Colonic mucosa (tissue), 4 donors: ENCODE measurements around the gene TCF7L1. TPM values are rescaled to one million over a fixed set of nuclear protein-coding genes. Genes with fewer than 3 reads are reported as not detected.

Experiments
- DNase-seq: peaks from one replicate; pipeline ENCODE4 v3.0.0-alpha.2; 2020
- H3K27ac ChIP-seq: fragments of 200-600 bp; one replicate; pipeline ENCODE4 v1.8.0; 2021
- H3K27me3 ChIP-seq: fragments of 200-600 bp; one replicate; pipeline ENCODE4 v1.8.0; 2021
- H3K36me3 ChIP-seq: fragments of 200-600 bp; one replicate; pipeline ENCODE4 v1.8.0; 2021
- H3K4me1 ChIP-seq: fragments of 200-600 bp; one replicate; pipeline ENCODE4 v1.8.0; 2021; ENCODE audit warnings: mild to moderate bottlenecking
- H3K4me3 ChIP-seq: fragments of 200-600 bp; one replicate; pipeline ENCODE4 v1.8.0; 2021
- H3K9ac ChIP-seq, 2 donors: one replicate each; pipeline ENCODE4 v1.7.0; 2013; ENCODE audit warnings: control low read depth in 2 of 2, low read depth in 2 of 2, low read length in 2 of 2
- H3K9me3 ChIP-seq: fragments of 200-600 bp; one replicate; pipeline ENCODE4 v1.8.0; 2021
- intact Hi-C: fragments of 100-400 bp; cut with DNase I; formaldehyde crosslinking; loops from one replicate; pipeline ENCODE4 v1.14.1; 2022
- total RNA-seq, 2 donors: library from RNA; stranded (reverse); fragmentation: NEBNext Ultra II Directional in 1 of 2; extraction: Animal tissue kit (Norgen Biotek cat#: 25700) in 1 of 2; gene quantifications; one replicate each; pipeline ENCODE4 v1.2.1, GENCODE V29; 2021
- TF ChIP-seq, protein P1 (sequence below): fragments of 200-600 bp; IDR thresholded peaks from one replicate; pipeline ENCODE4 v1.8.0; 2022; ENCODE audit warnings: antibody characterized with exemption, mild to moderate bottlenecking
- donor health status: healthy.
- donor health status: DM: no; HTN: no; CAD: no.
- donor health status: DM: no; HTN: no; CAD: no.

The TCF7L1 gene
- total RNA-seq, 2 donors from 2014 or later: 0.99 to 3.2 TPM

DNA sequence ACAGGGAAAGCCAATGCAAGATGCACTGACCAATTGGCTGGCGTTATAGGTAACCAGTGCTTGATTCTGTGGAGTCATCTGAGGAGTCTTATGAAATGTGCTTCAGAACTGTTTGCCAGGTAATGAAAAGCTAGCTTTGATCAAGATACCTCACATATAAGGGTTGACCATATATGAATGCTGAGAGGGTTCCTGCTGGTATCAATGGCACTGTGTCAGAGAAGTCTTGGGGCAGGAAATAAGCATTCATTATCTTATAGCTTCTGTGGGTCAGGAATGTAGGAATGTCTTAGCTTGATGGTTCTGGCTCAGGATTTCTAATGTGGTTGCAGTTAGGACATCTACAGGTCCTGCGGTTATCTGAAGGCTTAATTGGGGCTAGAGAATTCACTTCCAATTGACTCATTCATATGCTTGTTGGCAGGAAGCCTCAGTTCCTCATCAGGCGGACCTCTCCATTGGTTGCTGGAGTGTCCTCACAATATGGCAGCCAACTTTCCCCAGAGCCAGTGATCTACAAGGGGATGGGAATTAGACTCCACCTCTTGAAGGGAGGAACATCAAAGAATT lies 22.1 kb upstream of the TCF7L1 start:
- H3K4me3 ChIP-seq: no peak overlapping the region
- H3K9me3 ChIP-seq: no peaks in the 10 kb centered on the region
- H3K27ac ChIP-seq: no peak overlapping the region
- H3K36me3 ChIP-seq: no peaks in the 10 kb centered on the region
- no peak for DNase-seq
- H3K4me1 ChIP-seq: no peaks in the 10 kb centered on the region
- TF ChIP-seq, protein P1, sequence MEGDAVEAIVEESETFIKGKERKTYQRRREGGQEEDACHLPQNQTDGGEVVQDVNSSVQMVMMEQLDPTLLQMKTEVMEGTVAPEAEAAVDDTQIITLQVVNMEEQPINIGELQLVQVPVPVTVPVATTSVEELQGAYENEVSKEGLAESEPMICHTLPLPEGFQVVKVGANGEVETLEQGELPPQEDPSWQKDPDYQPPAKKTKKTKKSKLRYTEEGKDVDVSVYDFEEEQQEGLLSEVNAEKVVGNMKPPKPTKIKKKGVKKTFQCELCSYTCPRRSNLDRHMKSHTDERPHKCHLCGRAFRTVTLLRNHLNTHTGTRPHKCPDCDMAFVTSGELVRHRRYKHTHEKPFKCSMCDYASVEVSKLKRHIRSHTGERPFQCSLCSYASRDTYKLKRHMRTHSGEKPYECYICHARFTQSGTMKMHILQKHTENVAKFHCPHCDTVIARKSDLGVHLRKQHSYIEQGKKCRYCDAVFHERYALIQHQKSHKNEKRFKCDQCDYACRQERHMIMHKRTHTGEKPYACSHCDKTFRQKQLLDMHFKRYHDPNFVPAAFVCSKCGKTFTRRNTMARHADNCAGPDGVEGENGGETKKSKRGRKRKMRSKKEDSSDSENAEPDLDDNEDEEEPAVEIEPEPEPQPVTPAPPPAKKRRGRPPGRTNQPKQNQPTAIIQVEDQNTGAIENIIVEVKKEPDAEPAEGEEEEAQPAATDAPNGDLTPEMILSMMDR: no peak
- no peak overlapping the region for H3K9ac ChIP-seq
- intact Hi-C loops: no loop called here
- H3K27me3 ChIP-seq: no peaks in the 10 kb centered on the region

DNA sequence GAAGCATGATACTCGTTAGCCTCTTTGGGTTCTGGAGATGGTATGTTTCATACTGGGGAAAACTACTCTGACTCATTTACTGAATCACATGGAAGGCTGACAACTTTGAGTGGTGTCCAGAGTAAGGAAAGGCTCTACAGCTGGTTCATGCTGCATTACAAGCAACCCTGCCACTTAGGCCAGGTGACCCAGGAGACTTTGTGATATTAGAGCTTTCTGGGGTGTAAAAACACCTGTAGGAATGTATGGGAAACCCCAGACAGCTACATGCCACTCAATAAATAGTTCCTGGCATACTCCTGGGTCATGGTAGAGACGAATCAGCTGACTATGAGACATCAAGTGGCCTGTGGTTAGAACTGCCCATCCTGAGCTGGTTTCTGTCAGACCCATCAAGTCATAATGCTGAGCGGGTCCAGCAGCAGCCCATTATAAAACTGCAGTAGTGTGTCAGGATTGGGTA lies 21.3 kb upstream of the TCF7L1 start:
- intact Hi-C loops: no loop called here
- TF ChIP-seq, protein P1: no peak

DNA sequence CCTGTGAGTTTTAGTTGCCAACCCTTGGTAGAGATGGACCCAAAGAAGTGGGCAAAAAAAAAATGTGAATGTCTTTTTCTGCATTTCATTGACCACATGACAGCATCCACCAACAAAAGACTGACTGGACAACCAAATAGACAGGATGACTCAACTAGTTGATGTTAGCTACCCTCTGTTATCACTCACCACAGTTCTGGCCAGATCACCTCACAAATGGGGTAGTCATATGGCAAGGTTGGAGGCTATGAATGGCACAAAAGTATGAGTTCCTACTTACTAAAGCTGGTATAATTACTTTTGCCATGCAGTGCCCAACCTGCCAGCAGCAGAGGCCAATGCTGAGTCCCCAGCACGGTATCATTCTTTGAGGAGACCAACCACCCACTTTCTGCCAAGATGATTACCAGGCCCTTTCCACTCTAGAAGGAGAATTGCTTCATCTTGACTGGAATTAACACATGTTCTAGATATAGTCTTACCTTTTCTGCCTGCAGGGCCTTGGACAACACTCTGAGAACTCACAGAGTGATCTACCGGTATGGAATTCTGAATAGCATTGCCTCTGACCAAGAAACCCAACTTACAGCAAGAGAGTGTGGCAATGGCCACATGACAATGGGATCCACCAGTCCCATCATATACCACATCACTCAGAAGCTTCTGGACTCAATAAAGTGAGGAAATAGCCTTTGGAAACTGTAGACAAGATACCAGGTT lies 20.1 kb upstream of the TCF7L1 start:
- no peaks in the 10 kb centered on the region for H3K27me3 ChIP-seq
- H3K36me3 ChIP-seq: no peaks in the 10 kb centered on the region
- intact Hi-C loops: no loop called here
- TF ChIP-seq, protein P1: no peak
- no peak overlapping the region for H3K4me3 ChIP-seq
- no peak for DNase-seq
- H3K9ac ChIP-seq: no peak overlapping the region
- H3K9me3 ChIP-seq: no peaks in the 10 kb centered on the region
- H3K27ac ChIP-seq: no peak overlapping the region
- H3K4me1 ChIP-seq: no peaks in the 10 kb centered on the region

More for the DNA sequence above, 21.3 kb upstream of the TCF7L1 start:
- Histone ChIP-seq H3K9me3 (no peaks in the 10 kb centered on the region), H3K4me1 (no peaks in the 10 kb centered on the region), H3K9ac (no peak overlapping the region), H3K27me3 (no peaks in the 10 kb centered on the region), H3K4me3 (no peak overlapping the region), H3K27ac (no peak overlapping the region), H3K36me3 (no peaks in the 10 kb centered on the region)
- no peak for DNase-seq

DNA sequence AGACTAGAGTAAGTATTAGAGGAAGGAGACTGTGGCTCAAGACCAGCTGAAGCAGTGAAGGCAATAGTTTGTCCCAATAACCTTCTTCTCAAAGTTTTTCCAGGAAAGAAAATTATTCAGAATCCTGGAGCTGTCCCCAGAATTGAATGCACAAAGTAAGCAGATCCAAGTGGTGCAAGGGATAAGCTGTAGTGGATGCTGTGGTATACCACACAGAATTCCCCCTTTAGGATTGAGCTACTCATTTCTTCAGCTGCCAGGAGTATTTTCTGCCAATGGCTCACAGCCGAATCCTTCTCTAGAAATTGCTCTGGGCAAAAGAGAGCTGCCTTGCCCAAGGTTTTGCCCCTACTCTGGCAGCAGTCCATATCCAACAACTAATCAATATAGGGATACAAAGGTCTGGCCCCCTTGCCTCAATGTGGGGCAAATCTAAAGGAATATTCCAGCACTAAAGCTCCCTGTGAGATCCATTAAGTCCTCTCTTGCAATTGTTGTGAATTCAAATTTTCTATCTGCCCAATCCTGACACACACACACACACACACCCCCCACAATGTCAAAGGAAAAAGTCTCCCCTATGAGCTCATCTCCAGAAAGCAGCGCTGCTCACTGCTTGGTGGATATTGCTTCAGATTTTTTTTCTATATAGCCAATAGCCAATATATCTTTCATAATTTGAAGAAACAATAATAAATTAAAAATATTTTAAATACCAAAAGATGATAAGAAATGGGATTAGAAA lies 18.4 kb upstream of the TCF7L1 start:
- Histone ChIP-seq H3K9ac (no peak overlapping the region), H3K27ac (no peak overlapping the region), H3K4me1 (no peaks in the 10 kb centered on the region), H3K36me3 (no peaks in the 10 kb centered on the region), H3K4me3 (no peak overlapping the region), H3K27me3 (no peaks in the 10 kb centered on the region), H3K9me3 (no peaks in the 10 kb centered on the region)
- no peak for DNase-seq
- TF ChIP-seq, protein P1: no peak
- intact Hi-C loops: no loop called here

GRCh38 chr2:85116207-85116606 lies 17.0 kb upstream of the TCF7L1 start:
- Histone ChIP-seq H3K4me3 (no peak overlapping the region), H3K27ac (no peak overlapping the region), H3K9me3 (no peaks in the 10 kb centered on the region), H3K9ac (no peak overlapping the region), H3K27me3 (no peaks in the 10 kb centered on the region), H3K36me3 (no peaks in the 10 kb centered on the region), H3K4me1 (no peaks in the 10 kb centered on the region)
- DNase-seq: no peak
- TF ChIP-seq, protein P1: no peak
- intact Hi-C loops: no loop called here
